ENCODE results near the gene AKAP3. TPM values are rescaled to one million over a fixed set of nuclear protein-coding genes. Genes with fewer than 3 reads are reported as not detected.

Gene AKAP3
- total RNA-seq, 3 donors from 2014 or later (not counting 1 experiment from before 2014, with no cell fraction given) = 0.56 to 1.00 (median 0.58) TPM

DNA sequence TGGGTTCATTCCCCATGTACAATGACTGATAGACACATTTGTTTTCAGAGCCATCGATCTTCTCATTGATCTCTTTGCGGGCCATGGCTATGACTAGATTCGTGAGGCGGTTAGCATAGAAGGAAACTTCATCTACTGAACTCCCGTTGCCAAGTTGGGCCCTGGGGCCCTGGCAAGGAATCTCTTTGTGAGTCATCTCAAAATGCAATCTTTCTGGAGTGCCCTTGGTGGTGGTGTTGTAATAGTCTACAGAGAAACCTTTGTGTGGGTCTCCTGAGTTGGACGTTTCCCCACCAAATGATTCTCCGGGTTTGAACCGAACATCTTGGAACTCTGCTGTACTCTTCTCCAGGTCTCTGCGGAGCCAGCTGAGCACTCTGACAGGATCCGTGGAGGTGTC lies 20.4 kb downstream of the AKAP3 start:
- Mint-ChIP-seq H3K27me3 (ENCODE audit: low read depth in 2 of 2) (peaks cover 7 to 41% of the 10 kb centered on the region in 2 donors), H3K27ac (no peak overlapping the region), H3K36me3 (no peaks in the 10 kb centered on the region), H3K4me1 (no peaks in the 10 kb centered on the region), H3K4me3 (no peak overlapping the region), H3K9me3 (no peaks in the 10 kb centered on the region)
- ATAC-seq (no peak), DNase-seq (no peak)
- intact Hi-C loops (cut with micrococcal nuclease) = no loop called here
- 93% methylated on average over 10 of the region's 10 CpGs for WGBS (ENCODE audit: insufficient coverage)
- H3K9me3 ChIP-seq (ENCODE audit: control insufficient read depth, insufficient read depth, low read length) = no peaks in the 10 kb centered on the region
- H3K27ac ChIP-seq (ENCODE audit: low read length) = no peak overlapping the region
- H3K27me3 ChIP-seq (ENCODE audit: control insufficient read depth, insufficient read depth, low read length) = no peaks in the 10 kb centered on the region
- TF ChIP-seq CTCF (IDR thresholded peaks at IDR 0.05) = no peak
- H3K4me3 ChIP-seq (ENCODE audit: low read length) = no peak overlapping the region
- H3K36me3 ChIP-seq (ENCODE audit: control insufficient read depth, insufficient read depth, low read length) = no peaks in the 10 kb centered on the region
- no peaks in the 10 kb centered on the region for H3K4me1 ChIP-seq (ENCODE audit: control insufficient read depth, insufficient read depth, low read length)

- no peaks in the 10 kb centered on the region for H3K9me3 ChIP-seq (ENCODE audit: control insufficient read depth, insufficient read depth, low read length)
- TF ChIP-seq CTCF (IDR thresholded peaks at IDR 0.05) = no peak
- Mint-ChIP-seq H3K9me3 (peaks cover 0 to 2% of the 10 kb centered on the region in 2 donors), H3K27me3 (ENCODE audit: low read depth in 2 of 2) (peaks cover 10 to 37% of the 10 kb centered on the region in 2 donors), H3K4me1 (no peaks in the 10 kb centered on the region), H3K36me3 (no peaks in the 10 kb centered on the region), H3K4me3 (no peak overlapping the region), H3K27ac (no peak overlapping the region)
- WGBS (ENCODE audit: insufficient coverage) = 89% methylated on average over 5 of the region's 5 CpGs
- intact Hi-C loops (cut with micrococcal nuclease) = no loop called here
- DNase-seq (no peak), ATAC-seq (no peak)
- no peak overlapping the region for H3K27ac ChIP-seq (ENCODE audit: low read length)
- no peaks in the 10 kb centered on the region for H3K27me3 ChIP-seq (ENCODE audit: control insufficient read depth, insufficient read depth, low read length)
- no peaks in the 10 kb centered on the region for H3K36me3 ChIP-seq (ENCODE audit: control insufficient read depth, insufficient read depth, low read length)
- H3K4me1 ChIP-seq (ENCODE audit: control insufficient read depth, insufficient read depth, low read length) = no peaks in the 10 kb centered on the region
- no peak overlapping the region for H3K4me3 ChIP-seq (ENCODE audit: low read length)
Measured at GRCh38 chr12:4626543-4626942, 22.3 kb downstream of the AKAP3 start.

- no peak overlapping the region for H3K4me3 ChIP-seq (ENCODE audit: low read length)
Measured at GRCh38 chr12:4621511-4621910, 27.3 kb downstream of the AKAP3 start.

More at GRCh38 chr12:4621511-4621910, 27.3 kb downstream of the AKAP3 start:
- no peak for TF ChIP-seq CTCF (IDR thresholded peaks at IDR 0.05)
- no peaks in the 10 kb centered on the region for H3K36me3 Mint-ChIP-seq
- H3K27me3 ChIP-seq (ENCODE audit: control insufficient read depth, insufficient read depth, low read length) = no peaks in the 10 kb centered on the region
- WGBS (ENCODE audit: insufficient coverage) = 77% methylated on average over 2 of the region's 3 CpGs
- H3K4me1 ChIP-seq (ENCODE audit: control insufficient read depth, insufficient read depth, low read length) = no peaks in the 10 kb centered on the region
- intact Hi-C loops (cut with micrococcal nuclease) = no loop called here
- H3K9me3 Mint-ChIP-seq = peaks cover 0 to 2% of the 10 kb centered on the region in 2 donors
- no peaks in the 10 kb centered on the region for H3K4me1 Mint-ChIP-seq
- ATAC-seq = no peak
- H3K27ac ChIP-seq (ENCODE audit: low read length) = no peak overlapping the region
- H3K36me3 ChIP-seq (ENCODE audit: control insufficient read depth, insufficient read depth, low read length) = no peaks in the 10 kb centered on the region
- H3K27me3 Mint-ChIP-seq (ENCODE audit: low read depth in 2 of 2) = peaks cover 7 to 14% of the 10 kb centered on the region in 2 donors
- DNase-seq = no peak
- no peak overlapping the region for H3K4me3 Mint-ChIP-seq
- no peaks in the 10 kb centered on the region for H3K9me3 ChIP-seq (ENCODE audit: control insufficient read depth, insufficient read depth, low read length)
- no peak overlapping the region for H3K27ac Mint-ChIP-seq

All from natural killer cell (primary cell).